ENCODE measurements around the gene PTPN23. TPM values are rescaled to one million over a fixed set of nuclear protein-coding genes. Genes with fewer than 3 reads are reported as not detected.

PTPN23 gene
- total and polyA plus RNA-seq, 2 of the 13 experiments (the other 11 are each of a cell fraction or from before 2014, with no cell fraction given): 2.3 to 3.7 TPM

GRCh38 chr3:47414161-47414564 is 33.3 kb downstream of the PTPN23 start (continued):
- TF ChIP-seq MED1 (CRISPR knock-in tag; IDR thresholded peaks at IDR 0.05) (peak; percentile 6; the same call in 1 of the 2 replicates), DPF2 (CRISPR knock-in tag; IDR thresholded peaks at IDR 0.05; ENCODE audit: borderline replicate concordance, low read depth) (0 out of 2 replicates have a peak, but pooled peaks have one; percentile 25), ZBTB21 (CRISPR knock-in tag; IDR thresholded peaks at IDR 0.05) (peak; percentile 67), SMARCE1 (IDR thresholded peaks at IDR 0.05; ENCODE audit: borderline replicate concordance) (no peak), PATZ1 (CRISPR knock-in tag; IDR thresholded peaks at IDR 0.05) (peak; percentile 52; the same call in 1 of the 2 replicates), ZNF616 (CRISPR knock-in tag; IDR thresholded peaks at IDR 0.05; ENCODE audit: low read depth) (no peak), ZNF260 (CRISPR knock-in tag; IDR thresholded peaks at IDR 0.05; ENCODE audit: borderline replicate concordance, low read depth) (0 out of 2 replicates have a peak, but pooled peaks have one; percentile 34), RXRA (CRISPR knock-in tag; IDR thresholded peaks at IDR 0.05) (peak; percentile 46), ZNF501 (CRISPR knock-in tag; IDR thresholded peaks at IDR 0.05) (peak; percentile 27; the same call in 1 of the 2 replicates), MAZ (IDR thresholded peaks at IDR 0.05; ENCODE audit: borderline replicate concordance, low read depth, low read length) (no peak), MAZ (CRISPR knock-in tag; IDR thresholded peaks at IDR 0.05; ENCODE audit: low read depth) (peak; percentile 25; the same call in 1 of the 2 replicates), YEATS2 (CRISPR knock-in tag; IDR thresholded peaks at IDR 0.05; ENCODE audit: borderline replicate concordance) (no peak), ZNF17 (CRISPR knock-in tag; IDR thresholded peaks at IDR 0.05) (no peak), ZBTB7A (CRISPR knock-in tag; IDR thresholded peaks at IDR 0.05) (0 out of 2 replicates have a peak, but pooled peaks have one; percentile 42), NONO (IDR thresholded peaks at IDR 0.05) (no peak), NONO (CRISPR knock-in tag; conservative IDR thresholded peaks at IDR 0.05) (0 out of 2 replicates have a peak, but pooled peaks have one; percentile 42), IKZF1 (IDR thresholded peaks at IDR 0.05) (no peak), POGK (CRISPR knock-in tag; conservative IDR thresholded peaks at IDR 0.05) (0 out of 2 replicates have a peak, but pooled peaks have one; percentile 29), TARDBP (CRISPR knock-in tag; IDR thresholded peaks at IDR 0.05) (0 out of 2 replicates have a peak, but pooled peaks have one; percentile 32), HOXA3 (CRISPR knock-in tag; IDR thresholded peaks at IDR 0.05) (0 out of 2 replicates have a peak, but pooled peaks have one; percentile 49), CTCF (CRISPR knock-in tag; IDR thresholded peaks at IDR 0.05) (peak; percentile 35)

Data from HepG2 (cell line).